Measurements from ENCODE around the gene SEMA6B. TPM values are rescaled to one million over a fixed set of nuclear protein-coding genes. Genes with fewer than 3 reads are reported as not detected.

SEMA6B gene
- polyA plus RNA-seq, 1 donor (not counting 4 experiments of a cell fraction or from before 2014, with no cell fraction given), result 0.41 TPM

GRCh38 chr19:4548238-4548584 is 11.3 kb downstream of the SEMA6B start:
- no peak overlapping the region for H3K4me2 ChIP-seq (ENCODE audit: control insufficient read depth, extremely low read depth, insufficient read depth, low read depth, low read length)
- no peak for TF ChIP-seq EZH2 (IDR thresholded peaks at IDR 0.05; ENCODE audit: low read length)
- no peak for TF ChIP-seq CTCF (optimal IDR thresholded peaks at IDR 0.05 in 1 of 3, IDR thresholded peaks at IDR 0.05 in 1 of 3, conservative IDR thresholded peaks at IDR 0.05 in 1 of 3; ENCODE audit: extremely low read depth in 1 of 3, insufficient read depth in 2 of 3, low read length in 3 of 3)
- H3K4me3 ChIP-seq (ENCODE audit: control insufficient read depth in 2 of 3, extremely low read depth in 1 of 3, insufficient read depth in 2 of 3, low read depth in 1 of 3, low read length in 3 of 3), result no peak overlapping the region
- H2AFZ ChIP-seq (ENCODE audit: control insufficient read depth, low read length), result no peak overlapping the region
- dilution Hi-C loops (cut with MboI; ENCODE audit: extremely low pct_ligation_motif_present, low sequenced_read_pairs), result no loop called here
- FAIRE-seq, result no peak
- H3K27me3 ChIP-seq (ENCODE audit: control insufficient read depth, extremely low read depth, insufficient read depth, low read length), result no peaks in the 10 kb centered on the region
- H3K9ac ChIP-seq (ENCODE audit: control insufficient read depth, extremely low read depth, insufficient read depth, low read length), result no peak overlapping the region
- DNase-seq (ENCODE audit: low read depth, low spot score), result no peak
- H3K9me3 ChIP-seq (ENCODE audit: control insufficient read depth, low read depth, low read length), result no peaks in the 10 kb centered on the region
- no peaks in the 10 kb centered on the region for H3K79me2 ChIP-seq (ENCODE audit: control insufficient read depth, insufficient read depth, low read length)
- H4K20me1 ChIP-seq (ENCODE audit: control insufficient read depth, extremely low read depth, insufficient read depth, low read length), result no peaks in the 10 kb centered on the region
- no peaks in the 10 kb centered on the region for H3K36me3 ChIP-seq (ENCODE audit: control insufficient read depth in 2 of 2, extremely low read depth in 1 of 2, insufficient read depth in 2 of 2, low read length in 2 of 2)
- H3K27ac ChIP-seq (ENCODE audit: control insufficient read depth, insufficient read depth, low read length), result no peak overlapping the region
- H3K4me1 ChIP-seq (ENCODE audit: control insufficient read depth, extremely low read depth, insufficient read depth, low read length), result no peaks in the 10 kb centered on the region
- no peaks in the 10 kb centered on the region for H3K9me1 ChIP-seq (ENCODE audit: control insufficient read depth, extremely low read depth, insufficient read depth, low read length)

GRCh38 chr19:4547303-4548237 is 11.9 kb downstream of the SEMA6B start:
- peak; percentile 62 to 73 (median 72) for TF ChIP-seq CTCF (optimal IDR thresholded peaks at IDR 0.05 in 1 of 3, IDR thresholded peaks at IDR 0.05 in 1 of 3, conservative IDR thresholded peaks at IDR 0.05 in 1 of 3; ENCODE audit: extremely low read depth in 1 of 3, insufficient read depth in 2 of 3, low read length in 3 of 3)
- TF ChIP-seq EZH2 (IDR thresholded peaks at IDR 0.05; ENCODE audit: low read length), result no peak
- no peak overlapping the region for H3K27ac ChIP-seq (ENCODE audit: control insufficient read depth, insufficient read depth, low read length)
- H3K79me2 ChIP-seq (ENCODE audit: control insufficient read depth, insufficient read depth, low read length), result no peaks in the 10 kb centered on the region
- no peaks in the 10 kb centered on the region for H3K9me3 ChIP-seq (ENCODE audit: control insufficient read depth, low read depth, low read length)
- no peak overlapping the region for H2AFZ ChIP-seq (ENCODE audit: control insufficient read depth, low read length)
- H3K9me1 ChIP-seq (ENCODE audit: control insufficient read depth, extremely low read depth, insufficient read depth, low read length), result no peaks in the 10 kb centered on the region
- H3K4me1 ChIP-seq (ENCODE audit: control insufficient read depth, extremely low read depth, insufficient read depth, low read length), result no peaks in the 10 kb centered on the region
- dilution Hi-C loops (cut with MboI; ENCODE audit: extremely low pct_ligation_motif_present, low sequenced_read_pairs), result no loop called here
- H3K27me3 ChIP-seq (ENCODE audit: control insufficient read depth, extremely low read depth, insufficient read depth, low read length), result no peaks in the 10 kb centered on the region
- FAIRE-seq, result no peak
- H4K20me1 ChIP-seq (ENCODE audit: control insufficient read depth, extremely low read depth, insufficient read depth, low read length), result no peaks in the 10 kb centered on the region
- no peak for DNase-seq (ENCODE audit: low read depth, low spot score)
- H3K36me3 ChIP-seq (ENCODE audit: control insufficient read depth in 2 of 2, extremely low read depth in 1 of 2, insufficient read depth in 2 of 2, low read length in 2 of 2), result no peaks in the 10 kb centered on the region
- no peak overlapping the region for H3K4me2 ChIP-seq (ENCODE audit: control insufficient read depth, extremely low read depth, insufficient read depth, low read depth, low read length)
- H3K4me3 ChIP-seq (ENCODE audit: control insufficient read depth in 2 of 3, extremely low read depth in 1 of 3, insufficient read depth in 2 of 3, low read depth in 1 of 3, low read length in 3 of 3), result no peak overlapping the region
- H3K9ac ChIP-seq (ENCODE audit: control insufficient read depth, extremely low read depth, insufficient read depth, low read length), result no peak overlapping the region

Data from keratinocyte (primary cell).